Panc1 (cell line): ENCODE results near the gene RANGRF. TPM values are rescaled to one million over a fixed set of nuclear protein-coding genes. Genes with fewer than 3 reads are reported as not detected.

ENCODE experiments used
- ATAC-seq: fragments of 200-7000 bp; cut with Tn5 transposase; 2 replicates; pipeline ENCODE4 v1.9.1; 2020; ENCODE audit warnings: mild to moderate bottlenecking, moderate library complexity
- BruUV-seq: library from RNA; stranded (reverse); fragments of 400-500 nt; replicated peaks from 2 replicates; lab custom pipeline; 2021; lab: Mats Ljungman, UMichigan
- CTCF ChIA-PET: fragments of 300-600 bp; sonication (Branson Sonifier 250); formaldehyde crosslinking; loops from one replicate; lab custom pipeline; 2022; ENCODE audit warnings: antibody characterized with exemption; lab: Charles Lee
- POLR2A ChIA-PET: fragments of 300-600 bp; sonication (Branson Sonifier 250); formaldehyde crosslinking; loops from one replicate; lab custom pipeline; 2022; ENCODE audit warnings: antibody characterized with exemption; lab: Charles Lee
- DNase-seq: peaks from one replicate; pipeline ENCODE4 v3.0.0-alpha.2; 2010; ENCODE audit warnings: low read depth, low spot score
- H3K27ac ChIP-seq: 2 replicates; pipeline ENCODE4 v1.5.1; 2011; ENCODE audit warnings: mild to moderate bottlenecking, low read length, inconsistent platforms
- H3K27me3 ChIP-seq: fragments of 200-500 bp; sonication (Bioruptor generic); 2 replicates; pipeline ENCODE4 v1.6.0; 2014; ENCODE audit warnings: low read length, inconsistent platforms; ENCODE audit not compliant: control insufficient read depth, insufficient read depth
- H3K36me3 ChIP-seq: fragments of 200-500 bp; sonication (Bioruptor generic); 2 replicates; pipeline ENCODE4 v1.5.1; 2014; ENCODE audit warnings: inconsistent platforms, mild to moderate bottlenecking, low read length, moderate library complexity; ENCODE audit not compliant: control insufficient read depth, insufficient read depth
- H3K4me1 ChIP-seq: 2 replicates; pipeline ENCODE4 v1.5.1; 2011; ENCODE audit warnings: inconsistent platforms, mild to moderate bottlenecking, low read length, moderate library complexity; ENCODE audit not compliant: control insufficient read depth, insufficient read depth
- H3K4me3 ChIP-seq, 2 experiments: 2 replicates each; pipeline ENCODE4 v1.5.1; 2011 to 2012; ENCODE audit warnings: low read depth in 2 of 2, low read length in 2 of 2, mild to moderate bottlenecking in 2 of 2, inconsistent platforms in 1 of 2, moderate library complexity in 1 of 2
- H3K9me3 ChIP-seq: fragments of 200-500 bp; sonication (Bioruptor generic); 2 replicates; pipeline ENCODE4 v1.5.1; 2014; ENCODE audit warnings: low read depth, mild to moderate bottlenecking, inconsistent platforms, low read length, moderate library complexity; ENCODE audit not compliant: control insufficient read depth, insufficient read depth
- CTCF ChIP-seq: fragments of 450-650 bp; IDR thresholded peaks from 2 replicates; pipeline ENCODE4 v1.5.1; 2017; ENCODE audit warnings: mild to moderate bottlenecking
- POLR2AphosphoS5 ChIP-seq: IDR thresholded peaks from 2 replicates; pipeline ENCODE4 v1.6.1; 2012; ENCODE audit warnings: mild to moderate bottlenecking, low read depth, low read length, moderate library complexity
- SIN3A ChIP-seq: IDR thresholded peaks from 2 replicates; pipeline ENCODE4 v1.6.1; 2012; ENCODE audit warnings: low read depth, mild to moderate bottlenecking, low read length, moderate library complexity, borderline replicate concordance; ENCODE audit not compliant: insufficient read depth
- TCF7L2 ChIP-seq: IDR thresholded peaks from 2 replicates; pipeline ENCODE4 v1.6.1; 2011; ENCODE audit warnings: mild to moderate bottlenecking, low read depth, low read length, inconsistent platforms
- in situ Hi-C: cut with HindIII; loops from 2 replicates; pipeline ENCODE4 v1.10.0; 2016; ENCODE audit warnings: low sequenced_read_pairs, low pct_unique_long_range_greater_than_20kb
- intact Hi-C: fragments of 100-400 bp; cut with micrococcal nuclease; formaldehyde crosslinking; loops from one replicate; pipeline ENCODE4 v1.10.0; 2022; ENCODE audit not compliant: unreplicated experiment
- total RNA-seq: library from RNA; stranded (reverse); gene quantifications from one replicate; pipeline ENCODE4 v1.2.1, GENCODE V29; 2021; ENCODE audit not compliant: unreplicated experiment
- TF ChIP-seq, protein P1 (sequence below), 2 experiments: IDR thresholded peaks; 2 replicates each; pipeline ENCODE4 v1.6.1; 2011 to 2012; ENCODE audit warnings: low read depth in 2 of 2, control low read depth in 1 of 2, low read length in 1 of 2, mild to moderate bottlenecking in 1 of 2, moderate library complexity in 1 of 2; ENCODE audit not compliant: insufficient read depth in 1 of 2

RANGRF gene
- total RNA-seq, 1 experiment from 2014 or later: 16.7 TPM

DNA sequence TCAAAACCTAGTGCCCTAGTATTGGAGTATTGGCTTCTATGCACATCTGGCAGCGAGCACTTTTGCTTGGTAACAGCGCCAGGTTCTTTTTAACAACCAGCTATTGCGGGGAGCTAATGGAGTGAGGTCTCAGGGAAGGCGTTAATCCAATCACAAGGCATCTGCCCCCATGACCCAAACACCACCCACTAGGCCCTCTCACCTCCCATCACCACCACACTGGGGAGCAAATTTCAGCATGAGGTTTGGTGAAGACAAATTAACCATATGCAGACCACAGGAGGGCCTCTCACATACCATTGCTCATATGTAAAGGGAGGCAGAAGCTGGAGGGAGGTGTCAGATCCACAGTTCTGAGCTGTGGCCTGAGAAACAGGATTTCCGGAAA, 50.3 kb downstream of the RANGRF start:
- ChIA-PET POLR2A (interaction anchor here (0.6 kb wide), 2 partner anchors 43 to 166 kb away, joined by 3 to 5 read pairs; no protein-coding TSS in a partner anchor), CTCF (no interaction called here)
- Histone ChIP-seq H3K4me1 (no peaks in the 10 kb centered on the region), H3K4me3 (no peak overlapping the region), H3K27me3 (no peaks in the 10 kb centered on the region), H3K27ac (no peak overlapping the region), H3K9me3 (no peaks in the 10 kb centered on the region), H3K36me3 (no peaks in the 10 kb centered on the region)
- intact Hi-C loops: no loop called here
- ATAC-seq (no peak), DNase-seq (no peak)
- TF ChIP-seq, protein P1, sequence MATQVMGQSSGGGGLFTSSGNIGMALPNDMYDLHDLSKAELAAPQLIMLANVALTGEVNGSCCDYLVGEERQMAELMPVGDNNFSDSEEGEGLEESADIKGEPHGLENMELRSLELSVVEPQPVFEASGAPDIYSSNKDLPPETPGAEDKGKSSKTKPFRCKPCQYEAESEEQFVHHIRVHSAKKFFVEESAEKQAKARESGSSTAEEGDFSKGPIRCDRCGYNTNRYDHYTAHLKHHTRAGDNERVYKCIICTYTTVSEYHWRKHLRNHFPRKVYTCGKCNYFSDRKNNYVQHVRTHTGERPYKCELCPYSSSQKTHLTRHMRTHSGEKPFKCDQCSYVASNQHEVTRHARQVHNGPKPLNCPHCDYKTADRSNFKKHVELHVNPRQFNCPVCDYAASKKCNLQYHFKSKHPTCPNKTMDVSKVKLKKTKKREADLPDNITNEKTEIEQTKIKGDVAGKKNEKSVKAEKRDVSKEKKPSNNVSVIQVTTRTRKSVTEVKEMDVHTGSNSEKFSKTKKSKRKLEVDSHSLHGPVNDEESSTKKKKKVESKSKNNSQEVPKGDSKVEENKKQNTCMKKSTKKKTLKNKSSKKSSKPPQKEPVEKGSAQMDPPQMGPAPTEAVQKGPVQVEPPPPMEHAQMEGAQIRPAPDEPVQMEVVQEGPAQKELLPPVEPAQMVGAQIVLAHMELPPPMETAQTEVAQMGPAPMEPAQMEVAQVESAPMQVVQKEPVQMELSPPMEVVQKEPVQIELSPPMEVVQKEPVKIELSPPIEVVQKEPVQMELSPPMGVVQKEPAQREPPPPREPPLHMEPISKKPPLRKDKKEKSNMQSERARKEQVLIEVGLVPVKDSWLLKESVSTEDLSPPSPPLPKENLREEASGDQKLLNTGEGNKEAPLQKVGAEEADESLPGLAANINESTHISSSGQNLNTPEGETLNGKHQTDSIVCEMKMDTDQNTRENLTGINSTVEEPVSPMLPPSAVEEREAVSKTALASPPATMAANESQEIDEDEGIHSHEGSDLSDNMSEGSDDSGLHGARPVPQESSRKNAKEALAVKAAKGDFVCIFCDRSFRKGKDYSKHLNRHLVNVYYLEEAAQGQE (IDR thresholded peaks at IDR 0.05; ENCODE audit: insufficient read depth in 1 of 2, low read depth in 2 of 2, low read length in 1 of 2): no peak
- TF ChIP-seq TCF7L2 (no peak), POLR2AphosphoS5 (no peak), SIN3A (no peak), CTCF (no peak)
- in situ Hi-C loops: no loop called here
- BruUV-seq: no TSS peak

GRCh38 chr17:8339540-8339939, 51.1 kb downstream of the RANGRF start, which contains the start of gene ODF4:
TSS of gene ODF4 (plus strand) at chr17:8339840. CDS start at chr17:8340052, 212 bp downstream.
- TF ChIP-seq CTCF: no peak
- no peak for TF ChIP-seq SIN3A
- TF ChIP-seq, protein P1 (IDR thresholded peaks at IDR 0.05; ENCODE audit: insufficient read depth in 1 of 2, low read depth in 2 of 2, low read length in 1 of 2): no peak
- TF ChIP-seq TCF7L2: no peak
- TF ChIP-seq POLR2AphosphoS5: no peak
- Histone ChIP-seq H3K9me3 (no peaks in the 10 kb centered on the region), H3K4me3 (no peak within 1 kb of the TSS), H3K4me1 (no peaks in the 10 kb centered on the region), H3K27me3 (no peaks in the 10 kb centered on the region), H3K27ac (no peak within 1 kb of the TSS), H3K36me3 (no peaks in the 10 kb centered on the region)
- intact Hi-C loops (no loop called here), in situ Hi-C loops (no loop called here)
- no peak for DNase-seq
- no peak for ATAC-seq
- BruUV-seq: no TSS peak
- ChIA-PET POLR2A (interaction anchor here (0.6 kb wide), 1 partner anchor 167 kb away, joined by 3 read pairs; no protein-coding TSS in a partner anchor), CTCF (no interaction called here)

Other genes with a start within 250 kb of the RANGRF start
- gene ALOX15B, start 249.6 kb upstream of the RANGRF start, total RNA-seq: not detected
- gene ALOX12B, start 201.0 kb upstream of the RANGRF start, total RNA-seq: not detected
- gene ALOXE3, start 170.2 kb upstream of the RANGRF start, total RNA-seq: 0.46 TPM
- gene HES7, start 164.6 kb upstream of the RANGRF start, total RNA-seq: 4.0 TPM
- gene PER1, start 136.3 kb upstream of the RANGRF start, total RNA-seq: 17.1 TPM
- gene VAMP2, start 125.7 kb upstream of the RANGRF start, total RNA-seq: 28.6 TPM
- gene TMEM107, start 112.3 kb upstream of the RANGRF start, total RNA-seq: 10.6 TPM
- 9.3 TPM for gene BORCS6, start 98.5 kb upstream of the RANGRF start, total RNA-seq
- gene AURKB, start 78.1 kb upstream of the RANGRF start, total RNA-seq: 85.8 TPM
- 34.2 TPM for gene CTC1, start 40.6 kb upstream of the RANGRF start, total RNA-seq
- gene PFAS, start 39.4 kb upstream of the RANGRF start, total RNA-seq: 73.0 TPM
- 22.0 TPM for gene SLC25A35, start 6.7 kb downstream of the RANGRF start, total RNA-seq
- not detected for gene ARHGEF15, start 21.6 kb downstream of the RANGRF start, total RNA-seq
- gene ODF4, start 51.2 kb downstream of the RANGRF start, total RNA-seq: not detected
- 865 TPM for gene RPL26, start 94.5 kb downstream of the RANGRF start, total RNA-seq
- not detected for gene RNF222, start 109.2 kb downstream of the RANGRF start, total RNA-seq
- gene NDEL1, start 147.2 kb downstream of the RANGRF start, total RNA-seq: 44.8 TPM